H9 (cell line): Measurements from ENCODE around the gene HS6ST1. TPM values are rescaled to one million over a fixed set of nuclear protein-coding genes. Genes with fewer than 3 reads are reported as not detected.

Experiments used
- DNase-seq: peaks from one replicate; pipeline ENCODE4 v3.0.0-alpha.2; 2017
- H2AFZ ChIP-seq: one replicate; pipeline ENCODE4 v1.6.1; 2013; ENCODE audit warnings: mild to moderate bottlenecking, low read length, control low read depth, moderate library complexity
- H2AK5ac ChIP-seq: 2 replicates; pipeline ENCODE4 v1.6.1; 2013; ENCODE audit warnings: low read length, control low read depth, mixed read lengths; ENCODE audit not compliant: insufficient read length
- H2BK120ac ChIP-seq: one replicate; pipeline ENCODE4 v1.6.1; 2013; ENCODE audit warnings: low read depth, mild to moderate bottlenecking, low read length, control low read depth, inconsistent platforms; ENCODE audit not compliant: poor library complexity, severe bottlenecking
- H2BK12ac ChIP-seq: 2 replicates; pipeline ENCODE4 v1.6.1; 2013; ENCODE audit warnings: low read length, control low read depth, mixed read lengths, low read depth; ENCODE audit not compliant: insufficient read length
- H2BK15ac ChIP-seq: 2 replicates; pipeline ENCODE4 v1.6.1; 2013; ENCODE audit warnings: low read depth, low read length, control low read depth
- H2BK20ac ChIP-seq: one replicate; pipeline ENCODE4 v1.6.1; 2013; ENCODE audit warnings: low read depth, mild to moderate bottlenecking, low read length, control low read depth, inconsistent platforms; ENCODE audit not compliant: poor library complexity, severe bottlenecking
- H2BK5ac ChIP-seq: 2 replicates; pipeline ENCODE4 v1.6.1; 2013; ENCODE audit warnings: low read length, control low read depth, mixed read lengths; ENCODE audit not compliant: insufficient read length
- H3K14ac ChIP-seq: 2 replicates; pipeline ENCODE4 v1.6.1; 2013; ENCODE audit warnings: low read length, control low read depth; ENCODE audit not compliant: insufficient read depth
- H3K18ac ChIP-seq: 2 replicates; pipeline ENCODE4 v1.6.1; 2013; ENCODE audit warnings: low read depth, mild to moderate bottlenecking, mixed read lengths, low read length, control low read depth; ENCODE audit not compliant: insufficient read length
- H3K23ac ChIP-seq: 2 replicates; pipeline ENCODE4 v1.6.1; 2013; ENCODE audit warnings: low read length, control low read depth, mixed read lengths, low read depth; ENCODE audit not compliant: insufficient read length
- H3K23me2 ChIP-seq: 2 replicates; pipeline ENCODE4 v1.6.1; 2013; ENCODE audit warnings: low read depth, mild to moderate bottlenecking, mixed read lengths, low read length, control low read depth; ENCODE audit not compliant: insufficient read length, poor library complexity, severe bottlenecking
- H3K27ac ChIP-seq: 2 replicates; pipeline ENCODE4 v1.5.1; 2013; ENCODE audit warnings: low read length, control low read depth, mixed read lengths, low read depth; ENCODE audit not compliant: insufficient read length
- H3K27me3 ChIP-seq: 2 replicates; pipeline ENCODE4 v1.6.1; 2013; ENCODE audit warnings: low read length, control low read depth, inconsistent platforms; ENCODE audit not compliant: insufficient read depth
- H3K4ac ChIP-seq: 2 replicates; pipeline ENCODE4 v1.6.1; 2013; ENCODE audit warnings: low read depth, mild to moderate bottlenecking, control low read depth, inconsistent platforms, low read length, moderate library complexity
- H3K4me1 ChIP-seq: 2 replicates; pipeline ENCODE4 v1.6.1; 2013; ENCODE audit warnings: low read length, control low read depth, inconsistent platforms; ENCODE audit not compliant: insufficient read depth
- H3K4me2 ChIP-seq: 2 replicates; pipeline ENCODE4 v1.6.1; 2013; ENCODE audit warnings: low read length, control low read depth, mixed read lengths; ENCODE audit not compliant: insufficient read length, insufficient read depth
- H3K56ac ChIP-seq: 2 replicates; pipeline ENCODE4 v1.6.1; 2013; ENCODE audit warnings: low read depth, mild to moderate bottlenecking, mixed read lengths, low read length, control low read depth; ENCODE audit not compliant: insufficient read length
- H3K79me1 ChIP-seq: 2 replicates; pipeline ENCODE4 v1.6.1; 2013; ENCODE audit warnings: low read depth, mild to moderate bottlenecking, moderate library complexity, low read length, control low read depth, inconsistent platforms; ENCODE audit not compliant: insufficient read depth, poor library complexity, severe bottlenecking
- H3K79me2 ChIP-seq: 2 replicates; pipeline ENCODE4 v1.6.1; 2013; ENCODE audit warnings: low read length, control low read depth, inconsistent platforms; ENCODE audit not compliant: insufficient read depth
- H3K9ac ChIP-seq: 2 replicates; pipeline ENCODE4 v1.6.1; 2013; ENCODE audit warnings: low read length, control low read depth, mixed read lengths; ENCODE audit not compliant: insufficient read length; ENCODE audit errors: extremely low read depth
- H3K9me3 ChIP-seq: one replicate; pipeline ENCODE4 v1.6.1; 2013; ENCODE audit warnings: low read depth, low read length, inconsistent platforms; ENCODE audit not compliant: control insufficient read depth
- H3T11ph ChIP-seq: one replicate; pipeline ENCODE4 v1.6.1; 2013; ENCODE audit warnings: mild to moderate bottlenecking, low read length, control low read depth, inconsistent platforms
- H4K20me1 ChIP-seq: one replicate; pipeline ENCODE4 v1.6.1; 2013; ENCODE audit not compliant: control insufficient read depth, insufficient read length, insufficient read depth
- H4K5ac ChIP-seq: 2 replicates; pipeline ENCODE4 v1.6.1; 2013; ENCODE audit warnings: low read depth, mild to moderate bottlenecking, mixed read lengths, low read length, control low read depth; ENCODE audit not compliant: insufficient read length
- H4K8ac ChIP-seq: replicated peaks from 2 replicates; pipeline ENCODE4 v1.6.1; 2013; ENCODE audit warnings: low read length, control low read depth, mixed read lengths, low read depth; ENCODE audit not compliant: insufficient read length
- H4K91ac ChIP-seq: 2 replicates; pipeline ENCODE4 v1.6.1; 2013; ENCODE audit warnings: low read depth, mild to moderate bottlenecking, moderate library complexity, mixed read lengths, low read length, control low read depth; ENCODE audit not compliant: insufficient read length
- H3K27ac Mint-ChIP-seq, 3 experiments: 2 replicates in 2 of 3; 3 replicates in 1 of 3; pipeline ENCODE4 v1.8.0; 2020 to 2021; ENCODE audit warnings: mixed read lengths in 3 of 3, mild to moderate bottlenecking in 1 of 3, moderate library complexity in 1 of 3
- H3K27me3 Mint-ChIP-seq: 2 replicates; pipeline ENCODE4 v1.8.0; 2021; ENCODE audit warnings: low read depth, mild to moderate bottlenecking, moderate library complexity, mixed read lengths
- H3K36me3 Mint-ChIP-seq, 3 experiments: 2 replicates in 2 of 3; 3 replicates in 1 of 3; pipeline ENCODE4 v1.8.0; 2020 to 2021; ENCODE audit warnings: low read depth in 3 of 3, mixed read lengths in 3 of 3; ENCODE audit not compliant: insufficient read depth in 1 of 3
- H3K4me1 Mint-ChIP-seq, 2 experiments: 2 replicates each; pipeline ENCODE4 v1.8.0; 2020; ENCODE audit warnings: mixed read lengths in 2 of 2
- H3K4me3 Mint-ChIP-seq, 2 experiments: 2 replicates in 1 of 2; 3 replicates in 1 of 2; pipeline ENCODE4 v1.8.0; 2020 to 2021; ENCODE audit warnings: mild to moderate bottlenecking in 2 of 2, mixed read lengths in 2 of 2, moderate library complexity in 1 of 2
- H3K9me3 Mint-ChIP-seq, 2 experiments: 2 replicates in 1 of 2; 3 replicates in 1 of 2; pipeline ENCODE4 v1.8.0; 2020; ENCODE audit warnings: mild to moderate bottlenecking in 2 of 2, mixed read lengths in 2 of 2, moderate library complexity in 1 of 2
- WGBS: extraction: QIAGEN DNeasy Blood & Tissue Kit; methylation state at CpG from one replicate; pipeline ENCODE4 v1.1.7; 2013; ENCODE audit warnings: missing lambda C conversion rate, low lambda C conversion rate, mixed read lengths; ENCODE audit not compliant: insufficient read length; ENCODE audit errors: extremely low coverage; 5-methylcytosine and 5-hydroxymethylcytosine counted together
- total RNA-seq: library from RNA; stranded (reverse); gene quantifications from 2 replicates; pipeline ENCODE4 v1.2.1, GENCODE V29; 2021
- TF ChIP-seq, protein P1 (sequence below): fragments of 200-600 bp; sonication (generic); conservative IDR thresholded peaks from 3 replicates; pipeline ENCODE4 v1.8.0; 2021; ENCODE audit warnings: antibody characterized with exemption, mild to moderate bottlenecking

Gene HS6ST1
- total RNA-seq, 1 experiment from 2014 or later = 60.2 TPM

- no peak overlapping the region for H3K4ac ChIP-seq
- H3K23me2 ChIP-seq = no peaks in the 10 kb centered on the region
- no peak overlapping the region for H2BK15ac ChIP-seq
- H3K14ac ChIP-seq = no peak overlapping the region
- H3K27ac Mint-ChIP-seq = no peak overlapping the region; a peak in 1 of 7 replicates
- H4K20me1 ChIP-seq = no peaks in the 10 kb centered on the region
- no peaks in the 10 kb centered on the region for H3K9me3 ChIP-seq
- no peaks in the 10 kb centered on the region for H3K27me3 ChIP-seq
- H2BK12ac ChIP-seq = no peak overlapping the region
- peaks cover 7% of the 10 kb centered on the region; the same call in 1 of the 2 replicates for H3K4me1 ChIP-seq
- no peak overlapping the region for H3T11ph ChIP-seq
- H2AFZ ChIP-seq = no peak overlapping the region
- peaks cover 33 to 37% of the 10 kb centered on the region in 2 experiments for H3K4me1 Mint-ChIP-seq
- H2BK5ac ChIP-seq = no peak overlapping the region
- H2BK20ac ChIP-seq = no peak overlapping the region
- no peak overlapping the region for H4K8ac ChIP-seq
- no peak overlapping the region for H4K91ac ChIP-seq
- no peaks in the 10 kb centered on the region for H3K79me2 ChIP-seq
- H3K27ac ChIP-seq = no peak overlapping the region
- H2AK5ac ChIP-seq = no peak overlapping the region
- no peak overlapping the region for H3K56ac ChIP-seq
- H3K18ac ChIP-seq = no peak overlapping the region
- H3K4me3 Mint-ChIP-seq = no peak overlapping the region
- H3K27me3 Mint-ChIP-seq = peaks cover 4% of the 10 kb centered on the region; the same call in 1 of the 2 replicates
- TF ChIP-seq, protein P1, sequence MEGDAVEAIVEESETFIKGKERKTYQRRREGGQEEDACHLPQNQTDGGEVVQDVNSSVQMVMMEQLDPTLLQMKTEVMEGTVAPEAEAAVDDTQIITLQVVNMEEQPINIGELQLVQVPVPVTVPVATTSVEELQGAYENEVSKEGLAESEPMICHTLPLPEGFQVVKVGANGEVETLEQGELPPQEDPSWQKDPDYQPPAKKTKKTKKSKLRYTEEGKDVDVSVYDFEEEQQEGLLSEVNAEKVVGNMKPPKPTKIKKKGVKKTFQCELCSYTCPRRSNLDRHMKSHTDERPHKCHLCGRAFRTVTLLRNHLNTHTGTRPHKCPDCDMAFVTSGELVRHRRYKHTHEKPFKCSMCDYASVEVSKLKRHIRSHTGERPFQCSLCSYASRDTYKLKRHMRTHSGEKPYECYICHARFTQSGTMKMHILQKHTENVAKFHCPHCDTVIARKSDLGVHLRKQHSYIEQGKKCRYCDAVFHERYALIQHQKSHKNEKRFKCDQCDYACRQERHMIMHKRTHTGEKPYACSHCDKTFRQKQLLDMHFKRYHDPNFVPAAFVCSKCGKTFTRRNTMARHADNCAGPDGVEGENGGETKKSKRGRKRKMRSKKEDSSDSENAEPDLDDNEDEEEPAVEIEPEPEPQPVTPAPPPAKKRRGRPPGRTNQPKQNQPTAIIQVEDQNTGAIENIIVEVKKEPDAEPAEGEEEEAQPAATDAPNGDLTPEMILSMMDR = no peak
- H3K9me3 Mint-ChIP-seq = peaks cover 0 to 2% of the 10 kb centered on the region in 2 experiments; a peak in 1 of 5 replicates
- no peak overlapping the region for H3K4me2 ChIP-seq
- no peak overlapping the region for H3K9ac ChIP-seq
- DNase-seq = no peak
- no peak overlapping the region for H4K5ac ChIP-seq
- WGBS = no CpG with 5 or more reads among the region's 8 CpGs
- no peak overlapping the region for H2BK120ac ChIP-seq
- H3K23ac ChIP-seq = no peak overlapping the region
- peaks cover 0 to 5% (median 0%) of the 10 kb centered on the region in 3 experiments; a peak in 1 of 7 replicates for H3K36me3 Mint-ChIP-seq
- H3K79me1 ChIP-seq = no peaks in the 10 kb centered on the region
Observed at GRCh38 chr2:128360711-128361110, 42.0 kb upstream of the HS6ST1 start.
